Stimulated activated CD8-positive, alpha-beta memory T cell treated with anti-CD3 and anti-CD28 coated beads, Interleukin-7, amount 100 ng/mL, for 1 hour (primary cell): ENCODE data around the gene UBE2O.

Experiments used
- DNase-seq, 2 donors: peaks; one replicate each; pipeline ENCODE4 v3.0.0-alpha.2; 2020; ENCODE audit warnings: low read depth in 2 of 2

The UBE2O gene

DNA sequence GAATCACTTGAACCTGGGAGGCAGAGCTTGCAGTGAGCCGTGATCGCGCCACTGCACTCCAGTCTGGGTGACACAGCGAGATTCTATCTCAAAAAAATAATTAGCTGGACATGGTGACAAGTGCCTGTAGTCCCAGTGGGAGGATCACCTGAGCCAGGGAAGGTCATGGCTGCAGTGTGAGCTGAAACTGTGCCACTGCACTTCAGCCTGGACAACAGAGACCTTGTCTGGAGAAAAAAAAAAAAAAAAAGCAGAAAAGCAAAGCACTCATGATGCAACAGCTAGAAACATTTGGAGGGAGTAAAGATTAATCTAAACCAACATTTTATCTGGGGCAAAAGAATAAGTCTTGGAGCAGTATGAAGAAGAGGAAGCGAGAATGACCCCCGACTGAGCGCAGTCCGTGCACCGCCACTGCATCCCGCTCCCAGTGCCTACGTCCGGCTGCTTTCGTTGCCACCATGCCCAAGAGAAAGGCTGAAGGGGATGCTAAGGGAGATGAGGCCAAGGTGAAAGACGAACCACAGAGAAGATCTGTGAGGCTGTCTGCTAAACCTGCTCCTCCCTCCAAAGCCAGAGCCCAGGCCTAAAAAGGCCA lies 107.5 kb downstream of the UBE2O start:
- DNase-seq, result no peak

DNA sequence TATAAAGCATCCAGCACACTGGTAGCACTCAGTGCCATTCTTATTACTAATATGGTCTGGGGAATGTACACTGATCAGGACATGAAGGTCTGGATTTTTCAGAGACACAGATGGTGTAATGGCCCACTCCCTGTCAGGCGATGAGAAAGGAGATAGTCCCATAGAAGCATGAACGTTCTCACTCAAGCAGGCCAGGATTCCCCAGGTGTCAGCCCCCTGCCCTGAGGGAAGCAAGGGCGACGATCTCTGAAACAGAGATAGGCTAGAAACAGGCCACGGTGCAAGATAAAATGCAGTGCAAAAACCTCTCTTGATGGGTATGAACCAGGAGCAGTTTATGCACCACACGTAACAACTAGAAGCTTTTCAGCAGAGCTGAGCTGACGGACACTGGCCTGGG lies 109.8 kb downstream of the UBE2O start:
- DNase-seq, result no peak

DNA sequence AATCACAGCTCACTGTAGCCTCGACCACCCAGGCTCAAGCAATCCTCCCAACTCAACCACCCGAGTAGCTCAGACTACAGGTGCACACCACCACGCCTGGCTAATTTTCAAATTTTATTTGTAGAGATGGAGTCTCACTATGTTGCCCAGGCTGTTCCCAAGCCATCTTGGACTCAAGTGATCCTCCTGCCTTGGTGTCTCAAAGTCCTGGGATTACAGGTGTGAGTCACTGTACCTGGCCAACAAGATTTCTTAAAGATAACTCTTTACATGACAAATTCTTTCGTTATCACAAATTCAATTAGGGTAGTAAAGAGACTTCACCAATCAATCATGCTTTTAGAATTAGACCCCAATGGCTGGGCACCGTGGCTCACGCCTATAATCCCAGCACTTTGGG lies 111.7 kb downstream of the UBE2O start:
- no peak for DNase-seq
